C4-2B (cell line): ENCODE data around the gene RAB6B.

Experiments used
- ZFX ChIP-seq: fragments of 450-650 bp; IDR thresholded peaks from 2 replicates; pipeline ENCODE4 v1.6.1; 2017
- TF ChIP-seq, protein P1 (sequence below): fragments of 450-650 bp; conservative IDR thresholded peaks from 2 replicates; pipeline ENCODE4 v1.5.1; 2017; ENCODE audit warnings: mild to moderate bottlenecking

DNA sequence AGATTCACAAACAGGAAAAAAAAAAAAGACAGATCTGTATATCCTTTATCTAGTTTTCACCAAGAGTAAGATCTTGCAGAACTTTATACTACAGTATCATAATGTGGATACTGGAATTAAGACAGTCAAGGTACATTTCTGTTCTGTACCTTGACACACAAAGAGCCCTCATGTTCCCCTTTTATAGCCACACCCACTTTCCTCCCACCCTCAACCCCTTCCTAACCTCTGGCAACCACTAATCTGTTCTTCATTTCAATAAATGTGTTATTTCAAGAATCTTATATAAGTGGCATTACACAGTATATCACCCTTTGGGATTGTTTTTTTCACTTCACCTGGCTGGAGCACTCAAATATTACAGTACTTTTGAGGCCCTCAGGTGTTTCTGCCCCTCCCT is 3.6 kb upstream of the RAB6B start:
- TF ChIP-seq, protein P1, sequence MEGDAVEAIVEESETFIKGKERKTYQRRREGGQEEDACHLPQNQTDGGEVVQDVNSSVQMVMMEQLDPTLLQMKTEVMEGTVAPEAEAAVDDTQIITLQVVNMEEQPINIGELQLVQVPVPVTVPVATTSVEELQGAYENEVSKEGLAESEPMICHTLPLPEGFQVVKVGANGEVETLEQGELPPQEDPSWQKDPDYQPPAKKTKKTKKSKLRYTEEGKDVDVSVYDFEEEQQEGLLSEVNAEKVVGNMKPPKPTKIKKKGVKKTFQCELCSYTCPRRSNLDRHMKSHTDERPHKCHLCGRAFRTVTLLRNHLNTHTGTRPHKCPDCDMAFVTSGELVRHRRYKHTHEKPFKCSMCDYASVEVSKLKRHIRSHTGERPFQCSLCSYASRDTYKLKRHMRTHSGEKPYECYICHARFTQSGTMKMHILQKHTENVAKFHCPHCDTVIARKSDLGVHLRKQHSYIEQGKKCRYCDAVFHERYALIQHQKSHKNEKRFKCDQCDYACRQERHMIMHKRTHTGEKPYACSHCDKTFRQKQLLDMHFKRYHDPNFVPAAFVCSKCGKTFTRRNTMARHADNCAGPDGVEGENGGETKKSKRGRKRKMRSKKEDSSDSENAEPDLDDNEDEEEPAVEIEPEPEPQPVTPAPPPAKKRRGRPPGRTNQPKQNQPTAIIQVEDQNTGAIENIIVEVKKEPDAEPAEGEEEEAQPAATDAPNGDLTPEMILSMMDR = no peak
- no peak for TF ChIP-seq ZFX
